Activated CD8-positive, alpha-beta memory T cell treated with anti-CD3 and anti-CD28 coated beads, Interleukin-2, amount 50 U/mL, for 4 hours (primary cell): ENCODE data around the gene VSIR.
A peak's percentile ranks its signal among the peaks of the same experiment; 100 is the strongest.

Experiments used
- DNase-seq: peaks from one replicate; pipeline ENCODE4 v3.0.0-alpha.2; 2020

VSIR gene

DNA sequence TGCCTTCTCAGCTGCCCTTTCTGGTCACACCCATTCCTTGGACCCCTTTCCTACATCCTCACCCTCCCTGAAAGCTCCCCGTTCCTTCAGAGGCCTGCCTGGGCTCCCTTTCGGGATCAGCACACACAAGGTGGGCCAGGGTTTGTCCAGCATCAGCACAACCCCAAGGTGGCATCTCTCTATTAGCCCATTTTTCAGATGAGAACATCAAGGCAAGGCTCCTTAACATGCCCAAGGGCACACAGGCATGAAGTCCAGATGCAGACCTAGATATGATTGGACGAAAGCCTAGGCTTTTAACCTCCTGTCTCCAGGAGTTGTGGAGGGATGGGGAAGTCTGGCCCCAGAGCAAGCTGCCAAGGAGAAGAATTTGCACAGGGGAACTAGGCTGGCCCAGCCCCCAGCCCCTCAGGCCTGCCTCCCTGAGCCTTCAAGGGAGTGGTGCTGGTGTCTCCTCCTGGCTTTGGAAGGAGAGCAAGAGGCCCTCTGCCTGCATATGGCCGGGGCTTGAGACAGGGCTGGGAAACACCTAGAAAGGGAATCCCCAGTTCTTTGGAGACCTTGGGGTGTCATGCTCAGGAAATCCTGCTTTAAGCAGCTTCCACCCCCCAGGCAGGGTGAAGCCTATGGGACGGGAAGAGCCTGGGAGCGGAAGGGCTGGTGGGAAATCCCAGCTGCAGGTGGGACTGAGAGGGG is 9.0 kb upstream of the VSIR start:
- DNase-seq, result no peak

- DNase-seq, result no peak
Measured at GRCh38 chr10:71780719-71781118, 7.4 kb upstream of the VSIR start.

DNA sequence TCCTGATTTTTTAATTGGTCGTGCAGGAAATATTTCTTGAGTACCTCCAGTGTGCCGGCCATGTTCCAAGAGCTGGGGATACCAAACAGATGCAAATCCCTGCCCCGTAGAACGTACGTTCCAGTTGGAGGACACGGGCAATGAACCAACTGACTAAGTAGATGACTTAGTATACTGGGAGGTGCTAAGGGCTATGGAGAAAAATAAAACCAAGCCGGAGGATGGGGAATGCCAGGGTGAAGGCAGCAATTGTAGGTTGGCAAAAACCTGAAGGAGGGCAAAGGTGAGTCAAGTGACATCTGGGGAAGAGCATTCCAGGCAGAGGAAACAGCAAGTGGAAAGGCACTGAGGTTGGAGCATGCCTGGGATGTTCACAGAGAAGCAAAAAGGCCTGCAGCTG is 6.8 kb upstream of the VSIR start:
- DNase-seq, result no peak

DNA sequence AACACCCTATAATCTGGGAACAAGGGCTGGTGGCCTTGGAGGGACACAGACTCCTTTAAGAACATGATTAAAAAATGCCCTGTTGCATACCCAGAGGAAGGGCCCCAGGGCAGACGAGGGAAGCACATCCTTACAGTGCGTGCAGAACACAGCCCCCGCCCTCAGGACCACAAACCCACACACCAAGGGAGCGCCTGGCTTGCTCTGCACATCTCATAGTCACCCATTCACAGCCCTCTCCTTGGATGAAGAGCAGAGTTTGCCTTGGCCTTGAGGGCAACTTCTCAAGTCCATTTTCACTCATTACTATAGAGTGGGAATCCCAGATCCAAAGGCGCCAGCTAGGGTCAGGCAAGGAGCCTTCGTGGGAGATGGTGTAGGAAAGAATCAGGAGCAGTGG is 6.3 kb upstream of the VSIR start:
- no peak for DNase-seq

DNA sequence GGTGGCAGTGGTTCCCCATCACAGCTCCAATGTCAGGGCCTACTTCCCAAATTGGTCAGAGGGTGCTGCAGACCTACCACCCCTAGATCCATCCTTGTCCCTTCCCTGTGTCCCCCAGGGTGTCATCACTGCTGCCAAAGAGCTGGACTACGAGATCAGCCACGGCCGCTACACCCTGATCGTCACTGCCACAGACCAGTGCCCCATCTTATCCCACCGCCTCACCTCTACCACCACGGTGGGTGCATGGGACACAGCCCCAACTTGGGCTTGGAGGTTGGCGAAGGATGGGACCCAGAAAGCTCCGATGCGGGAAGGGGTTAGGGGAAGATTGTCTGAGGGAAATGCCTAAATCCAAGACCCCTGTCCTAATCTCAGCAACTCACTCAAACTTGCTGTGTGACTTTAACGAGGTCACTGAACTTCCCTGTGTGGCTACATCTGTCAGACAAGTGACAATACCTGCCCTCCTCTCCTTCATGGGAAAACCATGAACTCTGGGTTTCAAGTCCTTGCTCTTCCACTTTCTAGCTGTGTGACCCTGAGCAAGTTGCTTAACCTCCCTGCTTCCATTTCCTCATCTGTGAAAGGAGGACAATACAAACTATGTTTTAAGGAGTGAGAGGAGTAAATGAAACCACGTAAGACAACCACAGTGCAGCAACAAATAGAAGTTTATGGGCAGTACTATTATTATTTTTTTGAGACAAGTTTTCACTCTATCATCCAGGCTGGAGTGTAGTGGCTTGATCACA is 4.9 kb upstream of the VSIR start:
- no peak for DNase-seq

- DNase-seq, result no peak
Measured at GRCh38 chr10:71777213-71777985, 4.1 kb upstream of the VSIR start.

- no peak for DNase-seq
Measured at GRCh38 chr10:71776481-71776925, 3.2 kb upstream of the VSIR start.

DNA sequence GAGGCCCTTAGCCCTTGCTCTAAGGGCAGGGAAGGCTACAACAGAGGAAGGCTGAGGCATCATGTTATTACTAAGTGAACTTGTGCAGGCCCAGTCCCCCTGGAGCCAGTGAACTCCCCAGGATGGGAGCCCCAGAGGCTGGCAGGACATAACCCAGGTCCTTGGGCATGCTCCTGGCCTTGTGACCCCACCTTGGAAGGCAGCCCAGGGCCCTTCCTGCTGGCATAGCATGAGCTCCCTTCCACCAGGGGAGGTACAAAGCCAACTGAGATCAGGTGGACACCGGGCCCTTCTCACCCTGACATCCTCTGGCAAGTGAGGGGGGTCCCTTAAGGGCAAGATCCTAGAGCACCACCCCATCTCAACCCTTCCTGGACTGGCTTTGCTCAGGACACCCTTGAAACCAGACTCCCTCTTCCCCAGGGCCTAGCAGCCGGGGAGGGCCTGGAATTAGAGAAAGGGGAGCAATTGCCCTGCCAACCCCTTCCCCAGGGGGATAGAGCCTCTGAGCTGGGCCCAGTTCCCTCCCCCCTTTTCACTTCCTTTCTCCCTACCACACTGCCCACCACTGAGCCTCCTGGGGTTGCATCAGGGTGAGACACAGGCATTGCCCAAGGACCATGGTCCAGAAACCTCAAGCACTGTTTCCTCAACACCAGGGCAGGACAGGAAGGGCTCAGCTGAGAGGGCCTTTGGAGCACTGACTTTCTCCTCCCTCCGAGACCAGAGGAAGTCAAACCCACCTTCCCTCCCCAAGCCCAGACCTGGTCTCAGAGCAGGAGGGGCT is 1.8 kb upstream of the VSIR start:
- DNase-seq, result no peak

GRCh38 chr10:71772832-71773220 is 494 bp downstream of the VSIR start:
- no peak for DNase-seq

DNA sequence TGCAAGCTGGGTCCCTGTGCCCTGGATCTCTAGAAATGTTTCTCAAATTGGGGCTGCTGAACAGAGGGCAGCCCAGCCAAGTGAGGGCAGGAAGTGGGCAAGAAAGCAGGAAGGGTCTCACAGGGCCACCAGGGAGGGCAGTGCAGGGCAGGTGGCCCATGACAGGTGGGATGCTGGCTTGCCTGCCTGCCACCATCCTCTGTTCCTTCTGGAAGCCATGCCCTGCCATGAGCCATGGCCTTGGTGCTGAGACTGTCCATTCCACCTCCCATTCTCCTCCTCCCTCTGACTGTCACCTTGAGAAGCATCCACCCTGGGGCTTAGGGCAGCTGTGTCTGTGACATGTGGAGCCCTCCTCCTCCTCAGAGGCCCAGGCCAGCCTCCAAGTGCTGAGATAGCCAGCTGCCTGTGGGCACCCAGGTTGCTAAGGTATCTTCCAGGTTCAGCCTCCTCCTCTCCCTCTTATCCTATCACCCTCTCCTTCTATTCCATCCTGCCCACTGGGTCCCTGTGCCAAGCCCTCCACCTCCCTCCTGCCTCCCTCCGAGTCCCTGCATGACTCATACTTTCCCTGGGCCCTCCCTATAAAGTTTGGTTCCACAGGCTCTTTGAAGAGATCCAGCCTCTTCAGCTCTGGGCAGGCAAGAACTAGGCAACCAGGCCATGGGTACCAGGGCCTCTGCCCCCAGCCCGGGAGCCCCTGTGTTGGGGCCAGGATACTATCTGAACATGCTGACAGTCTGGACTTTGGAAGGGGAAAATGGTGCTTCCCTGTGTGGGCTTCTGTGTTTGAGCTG is 1.3 kb downstream of the VSIR start:
- peak; percentile 61 for DNase-seq

DNA sequence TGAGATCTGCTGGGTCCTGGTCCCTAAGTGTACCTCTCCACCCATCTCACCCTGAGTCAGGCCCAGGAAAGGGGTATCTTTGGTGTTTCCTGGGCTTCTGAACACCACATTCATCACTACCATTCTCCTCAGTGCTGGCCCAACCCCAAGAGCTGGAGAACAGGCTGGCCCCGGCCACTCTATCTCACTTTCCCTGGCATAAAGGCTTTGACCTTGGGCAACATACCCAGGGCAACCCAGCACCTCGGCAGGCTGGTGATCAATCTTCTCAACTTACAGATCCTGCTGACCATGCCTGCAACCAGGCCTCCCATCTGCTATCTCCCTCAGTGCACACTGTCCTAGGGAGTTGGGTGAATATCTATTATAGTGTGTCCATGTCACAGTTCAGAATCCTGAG is 2.1 kb downstream of the VSIR start:
- DNase-seq, result no peak

GRCh38 chr10:71770789-71771188 is 2.5 kb downstream of the VSIR start:
- no peak for DNase-seq

- DNase-seq, result no peak
Measured at GRCh38 chr10:71770255-71770654, 3.1 kb downstream of the VSIR start.

DNA sequence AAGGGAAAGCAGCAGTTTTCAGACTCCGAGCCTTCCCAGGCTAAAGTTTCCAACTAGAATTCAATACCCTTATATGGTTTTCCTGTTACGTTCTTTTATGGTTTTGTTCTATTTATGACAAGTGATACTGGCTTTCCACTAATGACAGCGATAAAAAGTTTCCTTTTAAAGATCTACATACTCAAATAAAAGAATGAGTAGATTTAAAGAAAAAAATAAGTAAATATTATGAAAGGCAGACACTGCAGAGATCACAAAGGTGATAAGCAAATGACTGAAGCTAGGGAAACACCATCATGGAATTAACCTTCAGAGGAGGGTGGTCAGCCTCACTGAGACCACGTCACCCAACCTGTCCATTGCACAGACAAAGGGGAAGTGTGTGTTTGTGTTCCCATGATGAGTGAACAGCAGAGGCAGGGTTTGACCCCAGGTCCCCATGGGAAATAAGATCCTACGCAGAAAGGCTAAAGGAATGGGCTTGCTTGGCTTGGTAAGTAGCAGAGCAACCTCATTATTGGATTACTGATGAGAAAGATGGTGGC is 4.0 kb downstream of the VSIR start:
- DNase-seq, result no peak

- DNase-seq, result no peak
Measured at GRCh38 chr10:71767420-71768035, 5.8 kb downstream of the VSIR start.

GRCh38 chr10:71766717-71767419 is 6.5 kb downstream of the VSIR start:
- no peak for DNase-seq

- no peak for DNase-seq
Measured at GRCh38 chr10:71765906-71766716, 7.2 kb downstream of the VSIR start.

GRCh38 chr10:71765176-71765904 is 8.0 kb downstream of the VSIR start:
- no peak for DNase-seq
